OCI-LY7 (cell line): Measurements from ENCODE around the gene SNX13.

ENCODE experiments used
- CTCF ChIP-seq: fragments of 200-600 bp; sonication (generic); conservative IDR thresholded peaks from 2 replicates; pipeline ENCODE4 v1.5.1; 2014; ENCODE audit warnings: mild to moderate bottlenecking, antibody characterized with exemption, low read length, moderate library complexity, mixed read lengths
- EZH2phosphoT487 ChIP-seq: fragments of 200-600 bp; sonication (generic); IDR thresholded peaks from 2 replicates; pipeline ENCODE4 v1.6.1; 2018; ENCODE audit warnings: low read depth, borderline replicate concordance, mild to moderate bottlenecking, mixed run types, antibody characterized with exemption, low read length, moderate library complexity, mixed read lengths

GRCh38 chr7:17957871-17958270, 17.6 kb upstream of the SNX13 start:
- no peak for TF ChIP-seq CTCF
- TF ChIP-seq EZH2phosphoT487: no peak
